Prostate gland (tissue), 2 donors: Measurements from ENCODE around the gene BRCC3.

Experiments used
- POLR2A ChIP-seq: fragments of 450-650 bp; IDR thresholded peaks from one replicate; pipeline ENCODE4 v1.6.1; 2016; ENCODE audit warnings: antibody characterized with exemption, mild to moderate bottlenecking
- TF ChIP-seq, protein P1 (sequence below), 4 experiments: fragments of 200-600 bp in 2 of 4; fragments of 450-650 bp in 2 of 4; sonication (generic) in 2 of 4; IDR thresholded peaks; 1 replicate in 3 of 4; 2 replicates in 1 of 4; pipeline ENCODE4 v1.5.1; 2016 to 2019; ENCODE audit warnings: antibody characterized with exemption in 4 of 4, mild to moderate bottlenecking in 2 of 4, moderate library complexity in 2 of 4

DNA sequence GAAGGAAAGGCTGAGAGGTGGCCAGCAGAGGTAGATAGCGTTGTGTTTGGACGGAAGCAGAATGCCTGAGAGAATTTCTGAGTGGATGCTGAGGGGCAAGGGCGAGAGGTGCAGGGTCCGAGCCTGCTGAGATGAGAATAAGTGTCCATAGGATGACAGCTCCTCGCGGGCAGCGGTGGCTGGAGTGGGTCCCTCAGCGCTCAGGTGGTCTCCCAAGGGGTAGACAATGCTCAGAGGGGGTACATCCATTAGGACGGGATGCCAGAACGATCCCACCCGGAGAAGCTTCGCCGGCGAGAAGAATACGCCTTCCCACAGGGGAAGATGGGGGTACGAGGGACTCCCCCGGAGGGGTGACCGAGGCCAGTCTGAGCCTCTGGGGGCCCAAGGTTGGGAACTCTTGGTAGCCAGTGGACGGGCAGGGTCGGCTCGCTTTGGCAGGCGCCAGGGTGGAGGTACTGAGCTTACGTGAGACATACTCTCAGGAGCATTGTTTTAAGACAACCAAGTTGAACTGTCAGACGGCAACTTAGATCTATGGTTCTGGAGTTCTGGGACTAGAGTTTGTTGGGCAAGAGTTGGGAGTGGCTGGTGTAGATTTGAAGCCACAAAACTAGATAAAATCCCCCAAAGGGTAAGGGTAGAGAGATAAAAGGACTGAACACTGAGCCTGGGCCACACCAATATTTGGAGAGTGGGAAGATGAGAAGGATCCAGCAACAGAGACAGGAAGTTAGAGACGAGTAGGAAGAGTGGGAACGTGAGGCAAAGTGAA lies 15.8 kb downstream of the BRCC3 start:
- TF ChIP-seq, protein P1, sequence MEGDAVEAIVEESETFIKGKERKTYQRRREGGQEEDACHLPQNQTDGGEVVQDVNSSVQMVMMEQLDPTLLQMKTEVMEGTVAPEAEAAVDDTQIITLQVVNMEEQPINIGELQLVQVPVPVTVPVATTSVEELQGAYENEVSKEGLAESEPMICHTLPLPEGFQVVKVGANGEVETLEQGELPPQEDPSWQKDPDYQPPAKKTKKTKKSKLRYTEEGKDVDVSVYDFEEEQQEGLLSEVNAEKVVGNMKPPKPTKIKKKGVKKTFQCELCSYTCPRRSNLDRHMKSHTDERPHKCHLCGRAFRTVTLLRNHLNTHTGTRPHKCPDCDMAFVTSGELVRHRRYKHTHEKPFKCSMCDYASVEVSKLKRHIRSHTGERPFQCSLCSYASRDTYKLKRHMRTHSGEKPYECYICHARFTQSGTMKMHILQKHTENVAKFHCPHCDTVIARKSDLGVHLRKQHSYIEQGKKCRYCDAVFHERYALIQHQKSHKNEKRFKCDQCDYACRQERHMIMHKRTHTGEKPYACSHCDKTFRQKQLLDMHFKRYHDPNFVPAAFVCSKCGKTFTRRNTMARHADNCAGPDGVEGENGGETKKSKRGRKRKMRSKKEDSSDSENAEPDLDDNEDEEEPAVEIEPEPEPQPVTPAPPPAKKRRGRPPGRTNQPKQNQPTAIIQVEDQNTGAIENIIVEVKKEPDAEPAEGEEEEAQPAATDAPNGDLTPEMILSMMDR (IDR thresholded peaks at IDR 0.05), result no peak
- no peak for TF ChIP-seq POLR2A
